Measurements from ENCODE around the gene TMEM150B.

DNA sequence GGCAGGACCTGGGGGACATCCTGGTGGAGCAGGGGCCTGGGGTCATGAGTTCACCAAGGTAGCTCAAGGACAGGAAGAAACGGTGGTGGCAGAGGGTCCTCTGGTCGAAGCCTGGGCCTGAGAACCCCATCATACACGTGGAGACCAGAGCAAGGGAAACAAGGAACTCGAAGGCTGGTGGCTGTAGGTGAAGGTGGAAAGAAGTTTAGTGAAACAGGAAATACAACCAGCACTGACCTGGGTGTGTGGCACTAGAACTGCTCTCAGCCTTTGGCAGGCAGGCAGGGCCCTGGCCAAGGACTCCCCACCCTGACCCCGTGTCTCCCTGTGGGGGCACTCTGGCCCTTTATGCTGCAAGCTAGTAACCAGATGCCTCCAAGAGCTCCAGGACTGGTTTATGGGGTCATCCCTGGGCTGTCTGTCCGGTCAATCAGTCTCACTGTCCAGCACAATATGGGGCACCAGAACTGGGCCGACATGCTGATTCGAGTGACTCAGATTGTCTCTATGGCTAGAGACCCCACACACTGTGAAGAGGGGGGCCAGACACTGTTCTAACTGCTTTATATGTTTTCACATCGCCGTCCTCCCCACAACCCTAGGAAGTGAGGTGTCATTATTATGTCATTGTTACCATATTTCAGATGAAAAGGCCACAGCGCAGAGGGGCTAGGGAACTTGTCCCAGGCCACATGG, 25.6 kb upstream of the TMEM150B start:
- TF ChIP-seq DLX4 (CRISPR knock-in tag; IDR thresholded peaks at IDR 0.05) (no peak), NBN (IDR thresholded peaks at IDR 0.05; ENCODE audit: low read depth) (no peak)

Measured in K562 (cell line).